Measurements from ENCODE around the gene ACBD6. TPM values are rescaled to one million over a fixed set of nuclear protein-coding genes. Genes with fewer than 3 reads are reported as not detected.

Gene ACBD6
- total RNA-seq, 1 donor from 2014 or later, result 73.2 TPM

GRCh38 chr1:180301135-180301742 lies 201.1 kb downstream of the ACBD6 start:
- DNase-seq (ENCODE audit: low read depth), result no peak
- H3K36me3 ChIP-seq (ENCODE audit: control insufficient read depth, insufficient read depth, low read length), result no peaks in the 10 kb centered on the region
- H3K27me3 ChIP-seq (ENCODE audit: control insufficient read depth, insufficient read depth, low read length), result no peaks in the 10 kb centered on the region
- no peak for TF ChIP-seq CTCF (IDR thresholded peaks at IDR 0.05; ENCODE audit: insufficient read depth, low read length, poor library complexity, severe bottlenecking)
- H3K4me3 ChIP-seq (ENCODE audit: low read depth, low read length), result no peak overlapping the region

GRCh38 chr1:180299479-180300221 lies 202.7 kb downstream of the ACBD6 start:
- TF ChIP-seq CTCF (IDR thresholded peaks at IDR 0.05; ENCODE audit: insufficient read depth, low read length, poor library complexity, severe bottlenecking), result no peak
- Histone ChIP-seq H3K4me3 (ENCODE audit: low read depth, low read length) (no peak overlapping the region), H3K27me3 (ENCODE audit: control insufficient read depth, insufficient read depth, low read length) (no peaks in the 10 kb centered on the region), H3K36me3 (ENCODE audit: control insufficient read depth, insufficient read depth, low read length) (no peaks in the 10 kb centered on the region)
- DNase-seq (ENCODE audit: low read depth), result no peak

- no peak for DNase-seq (ENCODE audit: low read depth)
- Histone ChIP-seq H3K36me3 (ENCODE audit: control insufficient read depth, insufficient read depth, low read length) (no peaks in the 10 kb centered on the region), H3K4me3 (ENCODE audit: low read depth, low read length) (no peak overlapping the region), H3K27me3 (ENCODE audit: control insufficient read depth, insufficient read depth, low read length) (no peaks in the 10 kb centered on the region)
- TF ChIP-seq CTCF (IDR thresholded peaks at IDR 0.05; ENCODE audit: insufficient read depth, low read length, poor library complexity, severe bottlenecking), result no peak
Observed at GRCh38 chr1:180295999-180296398, 206.4 kb downstream of the ACBD6 start.

- DNase-seq (ENCODE audit: low read depth), result no peak
- H3K4me3 ChIP-seq (ENCODE audit: low read depth, low read length), result no peak overlapping the region
- no peaks in the 10 kb centered on the region for H3K36me3 ChIP-seq (ENCODE audit: control insufficient read depth, insufficient read depth, low read length)
- no peaks in the 10 kb centered on the region for H3K27me3 ChIP-seq (ENCODE audit: control insufficient read depth, insufficient read depth, low read length)
- TF ChIP-seq CTCF (IDR thresholded peaks at IDR 0.05; ENCODE audit: insufficient read depth, low read length, poor library complexity, severe bottlenecking), result no peak
Observed at GRCh38 chr1:180294711-180295110, 207.7 kb downstream of the ACBD6 start.

- no peak for TF ChIP-seq CTCF (IDR thresholded peaks at IDR 0.05; ENCODE audit: insufficient read depth, low read length, poor library complexity, severe bottlenecking)
- no peak for DNase-seq (ENCODE audit: low read depth)
- Histone ChIP-seq H3K36me3 (ENCODE audit: control insufficient read depth, insufficient read depth, low read length) (no peaks in the 10 kb centered on the region), H3K4me3 (ENCODE audit: low read depth, low read length) (no peak overlapping the region), H3K27me3 (ENCODE audit: control insufficient read depth, insufficient read depth, low read length) (no peaks in the 10 kb centered on the region)
Observed at GRCh38 chr1:180291004-180291403, 211.4 kb downstream of the ACBD6 start.
